Endothelial cell of umbilical vein (primary cell): ENCODE data around the gene TRIM41. TPM values are rescaled to one million over a fixed set of nuclear protein-coding genes. Genes with fewer than 3 reads are reported as not detected.

ENCODE experiments used
- BruUV-seq: library from RNA; stranded (reverse); fragments of 400-500 nt; replicated peaks from 2 replicates; lab custom pipeline; 2021; lab: Mats Ljungman, UMichigan
- CTCF ChIA-PET: fragments of 300-600, 350-600 bp; sonication (Branson Sonifier 250); formaldehyde crosslinking; loops from one replicate; lab custom pipeline; 2021; ENCODE audit warnings: antibody characterized with exemption, inconsistent platforms; lab: Charles Lee
- POLR2A ChIA-PET: fragments of 300-600, 350-600 bp; sonication (Branson Sonifier 250); formaldehyde crosslinking; loops from one replicate; lab custom pipeline; 2021; ENCODE audit warnings: antibody characterized with exemption, inconsistent platforms; lab: Charles Lee
- DNase-seq: peaks from one replicate; pipeline ENCODE4 v3.0.0-alpha.2; 2011; ENCODE audit warnings: low read depth, low spot score
- FAIRE-seq: peaks from 2 replicates; lab custom pipeline; 2011; peaks lifted over from hg19 to GRCh38; lab: Jason Lieb, UNC
- H2AFZ ChIP-seq: 2 replicates; pipeline ENCODE4 v1.6.0; 2012; ENCODE audit warnings: low read depth, low read length, control low read depth, inconsistent platforms
- H3K27ac ChIP-seq: 2 replicates; pipeline ENCODE4 v1.5.1; 2011; ENCODE audit warnings: low read depth, mild to moderate bottlenecking, control low read depth, low read length, moderate library complexity; ENCODE audit not compliant: insufficient read depth
- H3K27me3 ChIP-seq, 2 experiments: 2 replicates each; pipeline versions ENCODE4 v1.6.0 to v1.6.1; 2011; ENCODE audit warnings: low read length in 2 of 2, mixed read lengths in 1 of 2; ENCODE audit not compliant: control insufficient read depth in 2 of 2, insufficient read depth in 2 of 2
- H3K36me3 ChIP-seq, 2 experiments: 2 replicates in 1 of 2; 3 replicates in 1 of 2; pipeline ENCODE4 v1.5.1; 2011; ENCODE audit warnings: low read length in 2 of 2, mild to moderate bottlenecking in 1 of 2, moderate library complexity in 1 of 2; ENCODE audit not compliant: control insufficient read depth in 2 of 2, insufficient read depth in 2 of 2; ENCODE audit errors: extremely low read depth in 1 of 2
- H3K4me1 ChIP-seq: 3 replicates; pipeline ENCODE4 v1.5.1; 2011; ENCODE audit warnings: mild to moderate bottlenecking, low read length; ENCODE audit not compliant: control insufficient read depth, insufficient read depth; ENCODE audit errors: extremely low read depth
- H3K4me2 ChIP-seq: 2 replicates; pipeline ENCODE4 v1.6.1; 2011; ENCODE audit warnings: low read length, control low read depth, mixed read lengths; ENCODE audit not compliant: insufficient read depth
- H3K4me3 ChIP-seq, 3 experiments: fragments of 200-600 bp in 1 of 3; sonication (generic), shearing (Covaris generic) in 1 of 3; replicated peaks in 1 of 3; 2 replicates each; pipeline ENCODE4 v1.5.1; 2011 to 2016; ENCODE audit warnings: control low read depth in 3 of 3, low read length in 3 of 3, mild to moderate bottlenecking in 2 of 3, inconsistent platforms in 1 of 3, low read depth in 1 of 3, moderate library complexity in 1 of 3; ENCODE audit not compliant: insufficient read depth in 1 of 3
- H3K79me2 ChIP-seq: 2 replicates; pipeline ENCODE4 v1.6.0; 2012; ENCODE audit warnings: low read length, inconsistent platforms; ENCODE audit not compliant: control insufficient read depth, insufficient read depth
- H3K9ac ChIP-seq: replicated peaks from 2 replicates; pipeline ENCODE3; 2011; ENCODE audit warnings: low read length, control low read depth; ENCODE audit not compliant: insufficient read depth; ENCODE audit errors: extremely low read depth
- H3K9me1 ChIP-seq: replicated peaks from 3 replicates; pipeline ENCODE4 v1.6.0; 2011; ENCODE audit warnings: mild to moderate bottlenecking, low read length; ENCODE audit not compliant: control insufficient read depth, insufficient read depth; ENCODE audit errors: extremely low read depth
- H3K9me3 ChIP-seq: replicated peaks from 2 replicates; pipeline ENCODE4 v1.5.1; 2012; ENCODE audit warnings: low read length, inconsistent platforms; ENCODE audit not compliant: control insufficient read depth, insufficient read depth
- H4K20me1 ChIP-seq: replicated peaks from 2 replicates; pipeline ENCODE3; 2011; ENCODE audit warnings: mild to moderate bottlenecking, low read length; ENCODE audit not compliant: control insufficient read depth, insufficient read depth; ENCODE audit errors: extremely low read depth
- EZH2 ChIP-seq: IDR thresholded peaks from 2 replicates; pipeline ENCODE4 v1.6.1; 2012; ENCODE audit warnings: borderline replicate concordance, low read depth, mild to moderate bottlenecking, moderate library complexity, low read length, inconsistent platforms; ENCODE audit not compliant: severe bottlenecking
- FOS ChIP-seq: IDR thresholded peaks from 2 replicates; pipeline ENCODE4 v1.6.1; 2011; ENCODE audit warnings: mild to moderate bottlenecking, low read length, moderate library complexity, borderline replicate concordance; ENCODE audit not compliant: insufficient read depth
- GATA2 ChIP-seq: IDR thresholded peaks from 2 replicates; pipeline ENCODE4 v1.7.0; 2011; ENCODE audit warnings: low read depth, mild to moderate bottlenecking, moderate library complexity, mixed read lengths, low read length; ENCODE audit not compliant: insufficient read length, insufficient read depth
- JUN ChIP-seq: IDR thresholded peaks from 2 replicates; pipeline ENCODE4 v1.6.1; 2011; ENCODE audit warnings: borderline replicate concordance, low read depth; ENCODE audit not compliant: insufficient read length, insufficient read depth
- MYC ChIP-seq: IDR thresholded peaks from one replicate; pipeline ENCODE4 v1.6.1; 2011; ENCODE audit warnings: mild to moderate bottlenecking, low read depth, low read length
- POLR2A ChIP-seq: IDR thresholded peaks from 2 replicates; pipeline ENCODE4 v1.6.1; 2012; ENCODE audit warnings: low read depth, mild to moderate bottlenecking, control low read depth, low read length
- POLR2AphosphoS5 ChIP-seq: IDR thresholded peaks from 2 replicates; pipeline ENCODE4 v1.6.1; 2012; ENCODE audit warnings: low read depth, mild to moderate bottlenecking, control low read depth, low read length, moderate library complexity; ENCODE audit not compliant: insufficient read depth
- dilution Hi-C: fragments of 300-500 bp; cut with MboI; formaldehyde crosslinking; loops from one replicate; pipeline ENCODE4 v1.15.0; 2019; ENCODE audit warnings: low sequenced_read_pairs; ENCODE audit not compliant: extremely low pct_ligation_motif_present
- intact Hi-C: fragments of 100-400 bp; cut with micrococcal nuclease; formaldehyde crosslinking; loops from one replicate; pipeline ENCODE4 v1.10.0; 2022
- polyA plus RNA-seq, 4 experiments: library from polyadenylated mRNA; depleted of rRNA in 3 of 4; stranded (reverse) in 3 of 4; unstranded in 1 of 4; fragments of >200 nt; gene quantifications; 2 replicates each; pipeline versions ENCODE4 v1.2.1 to v1.2.3, GENCODE V29; 2011 to 2012; ENCODE audit warnings: missing spikeins in 1 of 4
- total RNA-seq: library from RNA; stranded (reverse); gene quantifications from 2 replicates; pipeline ENCODE4 v1.2.3, GENCODE V29; 2021
- TF ChIP-seq, protein P1 (sequence below), 2 donors: IDR thresholded peaks; 1 replicate in 1 of 2; 2 replicates in 1 of 2; pipeline ENCODE4 v1.5.1; 2011; ENCODE audit warnings: low read length in 2 of 2, mild to moderate bottlenecking in 2 of 2, moderate library complexity in 2 of 2, control low read depth in 1 of 2, inconsistent platforms in 1 of 2, low read depth in 1 of 2; ENCODE audit not compliant: insufficient read depth in 1 of 2; ENCODE audit errors: extremely low read depth in 1 of 2
- TF ChIP-seq, protein P2 (sequence below): IDR thresholded peaks from 2 replicates; pipeline ENCODE4 v1.6.1; 2011; ENCODE audit not compliant: insufficient read depth, insufficient read length

Gene TRIM41
- total and polyA plus RNA-seq, 2 donors (not counting 3 experiments of a cell fraction or from before 2014, with no cell fraction given), result 11.2 to 19.9 TPM

DNA sequence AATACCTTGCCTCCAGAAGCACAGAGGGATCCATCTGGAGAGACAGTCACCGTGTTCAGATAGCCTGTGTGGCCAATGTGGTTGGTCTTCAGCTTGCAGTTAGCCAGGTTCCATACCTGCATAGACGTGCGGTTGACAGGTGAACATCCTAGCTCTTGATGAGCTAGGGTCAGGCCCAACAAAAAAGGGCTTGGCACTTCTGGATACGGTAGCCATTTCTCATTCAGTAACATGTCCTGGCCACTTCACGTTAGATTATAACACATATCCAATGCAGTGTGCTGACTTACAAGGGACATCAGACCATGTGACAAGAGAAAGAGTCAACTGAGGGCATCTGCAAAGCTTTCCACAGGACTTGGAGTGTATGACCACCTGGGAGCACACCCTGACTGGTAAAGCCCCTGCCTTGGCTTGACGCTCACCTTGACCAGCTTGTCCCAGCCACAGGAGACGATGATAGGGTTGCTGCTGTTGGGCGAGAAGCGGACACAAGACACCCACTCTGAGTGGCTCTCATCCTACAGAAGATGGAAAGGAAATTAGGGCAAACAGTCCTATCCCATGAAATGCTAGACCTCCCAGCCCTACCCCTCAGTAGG, 16.1 kb downstream of the TRIM41 start:
- Histone ChIP-seq H3K9ac (no peak overlapping the region), H3K9me3 (no peaks in the 10 kb centered on the region), H3K4me1 (peaks cover 18% of the 10 kb centered on the region), H3K79me2 (peaks cover 58% of the 10 kb centered on the region), H3K36me3 (peaks cover 46 to 55% of the 10 kb centered on the region in 2 experiments), H3K9me1 (no peaks in the 10 kb centered on the region), H3K4me2 (no peak overlapping the region), H3K27ac (no peak overlapping the region), H4K20me1 (peaks cover 6% of the 10 kb centered on the region), H3K27me3 (no peaks in the 10 kb centered on the region), H3K4me3 (no peak overlapping the region), H2AFZ (no peak overlapping the region)
- no peak for DNase-seq
- no TSS peak for BruUV-seq
- POLR2A ChIA-PET, result no interaction called here
- CTCF ChIA-PET, result no interaction called here
- FAIRE-seq, result no peak
- dilution Hi-C loops (no loop called here), intact Hi-C loops (no loop called here)
- no peak for TF ChIP-seq POLR2A
- TF ChIP-seq JUN, result no peak
- TF ChIP-seq EZH2, result no peak

- Histone ChIP-seq H3K4me1 (peaks cover 30% of the 10 kb centered on the region), H3K4me3 (peak overlapping the region in 1 of 3 experiments; percentile 89), H3K79me2 (peaks cover 62% of the 10 kb centered on the region), H3K4me2 (peak overlapping the region; percentile 87), H3K27me3 (no peaks in the 10 kb centered on the region), H3K9me1 (no peaks in the 10 kb centered on the region), H3K27ac (peak overlapping the region; percentile 91), H3K9ac (peak overlapping the region; percentile 91), H4K20me1 (peaks cover 6% of the 10 kb centered on the region), H3K9me3 (no peaks in the 10 kb centered on the region), H2AFZ (no peak overlapping the region), H3K36me3 (peaks cover 36 to 41% of the 10 kb centered on the region in 2 experiments)
- ChIA-PET POLR2A (no interaction called here), CTCF (interaction anchor here (1.6 kb wide), 1 partner anchor 18 kb away, joined by 4 read pairs; the partner anchor contains the start of gene TRIM41)
- dilution Hi-C loops, result no loop called here
- FAIRE-seq (peak; percentile 98), DNase-seq (peak; percentile 83)
- no TSS peak for BruUV-seq
- TF ChIP-seq JUN (peak; percentile 57), POLR2A (peak; percentile 14), FOS (peak; percentile 16), EZH2 (no peak), GATA2 (no peak), POLR2AphosphoS5 (peak; percentile 73), MYC (peak; percentile 31)
- TF ChIP-seq, protein P1, sequence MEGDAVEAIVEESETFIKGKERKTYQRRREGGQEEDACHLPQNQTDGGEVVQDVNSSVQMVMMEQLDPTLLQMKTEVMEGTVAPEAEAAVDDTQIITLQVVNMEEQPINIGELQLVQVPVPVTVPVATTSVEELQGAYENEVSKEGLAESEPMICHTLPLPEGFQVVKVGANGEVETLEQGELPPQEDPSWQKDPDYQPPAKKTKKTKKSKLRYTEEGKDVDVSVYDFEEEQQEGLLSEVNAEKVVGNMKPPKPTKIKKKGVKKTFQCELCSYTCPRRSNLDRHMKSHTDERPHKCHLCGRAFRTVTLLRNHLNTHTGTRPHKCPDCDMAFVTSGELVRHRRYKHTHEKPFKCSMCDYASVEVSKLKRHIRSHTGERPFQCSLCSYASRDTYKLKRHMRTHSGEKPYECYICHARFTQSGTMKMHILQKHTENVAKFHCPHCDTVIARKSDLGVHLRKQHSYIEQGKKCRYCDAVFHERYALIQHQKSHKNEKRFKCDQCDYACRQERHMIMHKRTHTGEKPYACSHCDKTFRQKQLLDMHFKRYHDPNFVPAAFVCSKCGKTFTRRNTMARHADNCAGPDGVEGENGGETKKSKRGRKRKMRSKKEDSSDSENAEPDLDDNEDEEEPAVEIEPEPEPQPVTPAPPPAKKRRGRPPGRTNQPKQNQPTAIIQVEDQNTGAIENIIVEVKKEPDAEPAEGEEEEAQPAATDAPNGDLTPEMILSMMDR (IDR thresholded peaks at IDR 0.05; ENCODE audit: extremely low read depth in 1 of 2, insufficient read depth in 1 of 2, low read depth in 1 of 2, low read length in 2 of 2), result no peak
- TF ChIP-seq, protein P2, sequence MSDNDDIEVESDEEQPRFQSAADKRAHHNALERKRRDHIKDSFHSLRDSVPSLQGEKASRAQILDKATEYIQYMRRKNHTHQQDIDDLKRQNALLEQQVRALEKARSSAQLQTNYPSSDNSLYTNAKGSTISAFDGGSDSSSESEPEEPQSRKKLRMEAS, result peak; percentile 55
- intact Hi-C loops, result loop anchor here (5.0 kb wide), 1 partner anchor 1544 kb away; the partner anchor contains the start of gene CANX
Measured at GRCh38 chr5:181241393-181241975, 18.4 kb downstream of the TRIM41 start.
